ENCODE results near the gene RPL39L.

GRCh38 chr3:187161556-187161955 is 22.3 kb upstream of the RPL39L start:
- no peak for TF ChIP-seq POLR2AphosphoS5 (IDR thresholded peaks at IDR 0.05; ENCODE audit: borderline replicate concordance, low read depth, low read length)
- no peak for TF ChIP-seq EZH2 (IDR thresholded peaks at IDR 0.05)
